Esophagus muscularis mucosa (tissue), 4 donors: ENCODE measurements around the gene CLEC4C. TPM values are rescaled to one million over a fixed set of nuclear protein-coding genes. Genes with fewer than 3 reads are reported as not detected.
"Not testable (repeated sequence)": the region's sequence is repeated elsewhere in the genome, so short reads cannot be mapped to it uniquely, and the experiment has no call there.

Source experiments
- DNase-seq: peaks from one replicate; pipeline ENCODE4 v3.0.0-alpha.2; 2017; ENCODE audit errors: extremely low spot score
- H3K27ac ChIP-seq, 4 donors: fragments of 200-600 bp; sonication (generic); replicated peaks in 1 of 4; 1 replicate in 3 of 4; 2 replicates in 1 of 4; pipeline ENCODE4 v1.5.1; 2016 to 2019; ENCODE audit warnings: mild to moderate bottlenecking in 1 of 4
- H3K27me3 ChIP-seq, 4 donors: fragments of 200-600 bp; sonication (generic); one replicate each; pipeline versions ENCODE4 v1.5.1 to v1.6.0; 2016 to 2019
- H3K36me3 ChIP-seq, 4 donors: fragments of 200-600 bp; sonication (generic); one replicate each; pipeline ENCODE4 v1.5.1; 2016 to 2019
- H3K4me1 ChIP-seq, 4 donors: fragments of 200-600 bp; sonication (generic); one replicate each; pipeline ENCODE4 v1.5.1; 2016 to 2019
- H3K4me3 ChIP-seq, 4 donors: fragments of 200-600 bp; sonication (generic); 1 replicate in 2 of 4; 2 replicates in 2 of 4; pipeline ENCODE4 v1.5.1; 2016 to 2019; ENCODE audit warnings: mild to moderate bottlenecking in 4 of 4, moderate library complexity in 1 of 4
- H3K9me3 ChIP-seq, 4 donors: fragments of 200-600 bp; sonication (generic); 1 replicate in 3 of 4; 2 replicates in 1 of 4; pipeline ENCODE4 v1.5.1; 2016 to 2019
- CTCF ChIP-seq, 3 experiments: fragments of 200-600 bp in 2 of 3; fragments of 450-650 bp in 1 of 3; sonication (generic) in 2 of 3; IDR thresholded peaks; one replicate each; pipeline ENCODE4 v1.5.1; 2017 to 2019; ENCODE audit warnings: antibody characterized with exemption in 3 of 3, mild to moderate bottlenecking in 2 of 3, moderate library complexity in 1 of 3
- EP300 ChIP-seq: sonication (generic); formaldehyde crosslinking; IDR thresholded peaks from one replicate; pipeline ENCODE4 v1.6.1; 2017; ENCODE audit warnings: antibody characterized with exemption
- POLR2A ChIP-seq: fragments of 450-650 bp; IDR thresholded peaks from one replicate; pipeline ENCODE4 v1.6.1; 2017; ENCODE audit warnings: antibody characterized with exemption, moderate library complexity, mild to moderate bottlenecking, low read depth
- POLR2AphosphoS5 ChIP-seq, 2 donors: sonication (generic); formaldehyde crosslinking; IDR thresholded peaks; one replicate each; pipeline ENCODE4 v1.6.1; 2017; ENCODE audit warnings: antibody characterized with exemption in 2 of 2
- WGBS: methylation state at CpG from one replicate; pipeline ENCODE4 v1.1.5; 2018; 5-methylcytosine and 5-hydroxymethylcytosine counted together
- intact Hi-C: fragments of 100-400 bp; cut with DNase I; formaldehyde crosslinking; loops from one replicate; pipeline ENCODE4 v1.15.1; 2023
- total RNA-seq, 4 donors: library from RNA; depleted of rRNA; stranded (reverse); fragments of >200 nt; gene quantifications; one replicate each; pipeline versions ENCODE4 v1.1.0 to v1.2.1, GENCODE V29; 2016

Gene CLEC4C
- total RNA-seq, 4 donors from 2014 or later: not detected

GRCh38 chr12:7749442-7749841 is 2.3 kb upstream of the CLEC4C start:
- intact Hi-C loops: no loop called here
- WGBS: 82% methylated on average over 8 of the region's 8 CpGs
- no peaks in the 10 kb centered on the region for H3K9me3 ChIP-seq
- no peaks in the 10 kb centered on the region for H3K27me3 ChIP-seq
- H3K27ac ChIP-seq: no peak overlapping the region
- DNase-seq: no peak
- no peak overlapping the region for H3K4me3 ChIP-seq
- H3K4me1 ChIP-seq: no peaks in the 10 kb centered on the region
- no peaks in the 10 kb centered on the region for H3K36me3 ChIP-seq
- no peak for TF ChIP-seq EP300
- TF ChIP-seq POLR2A: no peak
- no peak for TF ChIP-seq CTCF (IDR thresholded peaks at IDR 0.05)
- no peak for TF ChIP-seq POLR2AphosphoS5 (IDR thresholded peaks at IDR 0.05)

- DNase-seq: no peak
- H3K4me1 ChIP-seq: no peaks in the 10 kb centered on the region
- H3K27ac ChIP-seq: no peak overlapping the region
- H3K9me3 ChIP-seq: no peaks in the 10 kb centered on the region
- 46% methylated on average over 4 of the region's 4 CpGs for WGBS
- intact Hi-C loops: no loop called here
- H3K27me3 ChIP-seq: no peaks in the 10 kb centered on the region
- no peaks in the 10 kb centered on the region for H3K36me3 ChIP-seq
- no peak for TF ChIP-seq POLR2A
- TF ChIP-seq EP300: no peak
- TF ChIP-seq POLR2AphosphoS5 (IDR thresholded peaks at IDR 0.05): no peak
- H3K4me3 ChIP-seq: no peak overlapping the region
Observed at GRCh38 chr12:7748852-7749251, 1.7 kb upstream of the CLEC4C start.

GRCh38 chr12:7732993-7733392 is 14.2 kb downstream of the CLEC4C start:
- Histone ChIP-seq H3K36me3 (no peaks in the 10 kb centered on the region), H3K9me3 (peaks cover 0 to under 1% (median 0%) of the 10 kb centered on the region in 4 donors), H3K27ac (no peak overlapping the region), H3K4me3 (no peak overlapping the region), H3K27me3 (no peaks in the 10 kb centered on the region), H3K4me1 (no peaks in the 10 kb centered on the region)
- no peak for TF ChIP-seq POLR2AphosphoS5 (IDR thresholded peaks at IDR 0.05)
- no peak for TF ChIP-seq EP300
- TF ChIP-seq POLR2A: no peak
- no peak for TF ChIP-seq CTCF (IDR thresholded peaks at IDR 0.05)
- DNase-seq: no peak
- WGBS: 49% methylated on average over 3 of the region's 3 CpGs
- intact Hi-C loops: no loop called here

GRCh38 chr12:7731486-7731885 is 15.7 kb downstream of the CLEC4C start:
- TF ChIP-seq POLR2A: no peak
- no peak for TF ChIP-seq CTCF (IDR thresholded peaks at IDR 0.05)
- no peak for TF ChIP-seq POLR2AphosphoS5 (IDR thresholded peaks at IDR 0.05)
- TF ChIP-seq EP300: no peak
- intact Hi-C loops: no loop called here

GRCh38 chr12:7730984-7731383 is 16.2 kb downstream of the CLEC4C start:
- H3K27me3 ChIP-seq, H3K27ac ChIP-seq, DNase-seq, H3K9me3 ChIP-seq, intact Hi-C loops, H3K4me1 ChIP-seq, H3K36me3 ChIP-seq, H3K4me3 ChIP-seq: not testable (repeated sequence)

More at GRCh38 chr12:7731486-7731885, 15.7 kb downstream of the CLEC4C start:
- H3K4me3 ChIP-seq: no peak overlapping the region
- H3K27ac ChIP-seq: no peak overlapping the region
- H3K4me1 ChIP-seq: no peaks in the 10 kb centered on the region
- DNase-seq: no peak
- H3K27me3 ChIP-seq: no peaks in the 10 kb centered on the region
- H3K36me3 ChIP-seq: no peaks in the 10 kb centered on the region
- H3K9me3 ChIP-seq: peaks cover 0 to 3% (median 0%) of the 10 kb centered on the region in 4 donors
- WGBS: 41% methylated on average over 5 of the region's 5 CpGs

GRCh38 chr12:7729746-7730145 is 17.4 kb downstream of the CLEC4C start:
- Histone ChIP-seq H3K27me3 (peaks cover 0 to 7% (median 0%) of the 10 kb centered on the region in 4 donors), H3K4me1 (no peaks in the 10 kb centered on the region), H3K4me3 (no peak overlapping the region), H3K27ac (no peak overlapping the region), H3K9me3 (peaks cover 0 to 7% (median 0%) of the 10 kb centered on the region in 4 donors), H3K36me3 (no peaks in the 10 kb centered on the region)
- TF ChIP-seq POLR2AphosphoS5 (IDR thresholded peaks at IDR 0.05) (no peak), CTCF (IDR thresholded peaks at IDR 0.05) (no peak), POLR2A (no peak), EP300 (no peak)
- no peak for DNase-seq
- intact Hi-C loops: no loop called here
- WGBS: 43% methylated on average over 4 of the region's 4 CpGs
